Progenitor cell of endocrine pancreas (in vitro differentiated cells): ENCODE results near the gene CEND1. TPM values are rescaled to one million over a fixed set of nuclear protein-coding genes. Genes with fewer than 3 reads are reported as not detected.

Experiments used
- DNase-seq: peaks from one replicate; pipeline ENCODE4 v3.0.0; 2021; ENCODE audit warnings: low spot score; ENCODE audit not compliant: unreplicated experiment
- H3K27ac Mint-ChIP-seq: 2 replicates; pipeline ENCODE4 v1.8.0; 2021; ENCODE audit warnings: mild to moderate bottlenecking, moderate library complexity, mixed read lengths
- H3K27me3 Mint-ChIP-seq: 2 replicates; pipeline ENCODE4 v1.8.0; 2021; ENCODE audit warnings: mixed read lengths
- H3K36me3 Mint-ChIP-seq: 2 replicates; pipeline ENCODE4 v1.8.0; 2022; ENCODE audit warnings: mixed read lengths; ENCODE audit not compliant: insufficient read depth
- H3K4me1 Mint-ChIP-seq: 2 replicates; pipeline ENCODE4 v1.8.0; 2021; ENCODE audit warnings: low read depth, mixed read lengths
- H3K4me3 Mint-ChIP-seq: 2 replicates; pipeline ENCODE4 v1.8.0; 2021; ENCODE audit warnings: low read depth, mild to moderate bottlenecking, moderate library complexity, mixed read lengths
- H3K9me3 Mint-ChIP-seq: 2 replicates; pipeline ENCODE4 v1.8.0; 2021; ENCODE audit warnings: low read depth, mixed read lengths
- long read RNA-seq: library from polyadenylated mRNA; unstranded; transcript quantifications from one replicate; pipeline ENCODE4 v2.0.0, GENCODE V29; 2020
- total RNA-seq: library from RNA; stranded (reverse); gene quantifications from 2 replicates; pipeline ENCODE4 v1.2.1, GENCODE V29; 2021
- TF ChIP-seq, protein P1 (sequence below): fragments of 200-600 bp; sonication (generic); IDR thresholded peaks from one replicate; pipeline ENCODE4 v1.5.0; 2021; ENCODE audit warnings: antibody characterized with exemption, mild to moderate bottlenecking; ENCODE audit not compliant: unreplicated experiment

CEND1 gene
- not detected in 2 replicates for total RNA-seq
- long read RNA-seq = 0 reads

DNA sequence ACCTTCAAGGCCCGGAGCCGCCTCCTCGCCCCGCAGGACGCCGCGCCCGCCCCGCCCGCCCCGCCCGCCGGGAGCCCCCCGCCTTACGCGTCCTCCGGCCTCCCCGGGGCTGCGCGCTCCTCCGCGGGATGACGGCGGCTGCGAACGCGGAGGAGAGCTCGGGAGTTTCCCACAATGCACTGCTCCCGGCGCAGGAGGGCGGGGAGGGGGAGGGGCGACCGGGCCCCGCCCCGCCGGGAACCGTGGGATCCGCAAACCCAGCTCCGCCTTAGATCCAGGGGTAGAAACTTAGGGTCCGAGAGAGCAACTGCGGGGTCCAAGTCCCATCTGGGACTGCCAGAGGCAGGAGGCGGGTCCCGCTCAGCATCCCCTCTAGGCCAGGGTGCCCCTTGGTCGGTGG, at the start of gene CEND1:
TSS of gene CEND1 (minus strand) at position 148 of the 400 bp plus-strand sequence. CDS start 1,514 bp downstream, outside the sequence.
- Mint-ChIP-seq H3K4me3 (no peak within 1 kb of the TSS), H3K36me3 (no peaks in the 10 kb centered on the region), H3K27ac (no peak within 1 kb of the TSS), H3K27me3 (no peaks in the 10 kb centered on the region), H3K4me1 (no peaks in the 10 kb centered on the region), H3K9me3 (no peaks in the 10 kb centered on the region)
- TF ChIP-seq, protein P1, sequence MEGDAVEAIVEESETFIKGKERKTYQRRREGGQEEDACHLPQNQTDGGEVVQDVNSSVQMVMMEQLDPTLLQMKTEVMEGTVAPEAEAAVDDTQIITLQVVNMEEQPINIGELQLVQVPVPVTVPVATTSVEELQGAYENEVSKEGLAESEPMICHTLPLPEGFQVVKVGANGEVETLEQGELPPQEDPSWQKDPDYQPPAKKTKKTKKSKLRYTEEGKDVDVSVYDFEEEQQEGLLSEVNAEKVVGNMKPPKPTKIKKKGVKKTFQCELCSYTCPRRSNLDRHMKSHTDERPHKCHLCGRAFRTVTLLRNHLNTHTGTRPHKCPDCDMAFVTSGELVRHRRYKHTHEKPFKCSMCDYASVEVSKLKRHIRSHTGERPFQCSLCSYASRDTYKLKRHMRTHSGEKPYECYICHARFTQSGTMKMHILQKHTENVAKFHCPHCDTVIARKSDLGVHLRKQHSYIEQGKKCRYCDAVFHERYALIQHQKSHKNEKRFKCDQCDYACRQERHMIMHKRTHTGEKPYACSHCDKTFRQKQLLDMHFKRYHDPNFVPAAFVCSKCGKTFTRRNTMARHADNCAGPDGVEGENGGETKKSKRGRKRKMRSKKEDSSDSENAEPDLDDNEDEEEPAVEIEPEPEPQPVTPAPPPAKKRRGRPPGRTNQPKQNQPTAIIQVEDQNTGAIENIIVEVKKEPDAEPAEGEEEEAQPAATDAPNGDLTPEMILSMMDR = no peak
- no peak for DNase-seq

DNA sequence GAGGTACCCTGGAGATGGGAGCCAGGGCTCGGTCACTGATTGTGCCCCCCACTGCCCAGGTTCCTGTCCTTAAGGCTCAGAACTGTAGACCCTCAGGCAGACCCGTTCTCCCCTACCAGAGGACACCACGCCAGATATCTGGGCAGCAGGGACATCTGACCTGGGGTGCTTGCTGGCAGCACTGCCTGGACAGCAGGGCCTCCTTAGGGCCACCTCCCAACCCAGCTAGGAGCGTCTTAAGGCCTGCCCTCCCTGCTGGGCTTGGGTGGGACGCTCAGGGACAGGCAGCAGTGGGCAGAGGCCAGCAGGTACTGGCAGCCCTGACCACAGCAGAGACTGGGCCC, 49.4 kb upstream of the CEND1 start:
- no peak for DNase-seq
- Mint-ChIP-seq H3K4me3 (no peak overlapping the region), H3K9me3 (no peaks in the 10 kb centered on the region), H3K4me1 (peaks cover 10% of the 10 kb centered on the region), H3K27ac (no peak overlapping the region), H3K36me3 (no peaks in the 10 kb centered on the region), H3K27me3 (no peaks in the 10 kb centered on the region)
- TF ChIP-seq, protein P1 = no peak

DNA sequence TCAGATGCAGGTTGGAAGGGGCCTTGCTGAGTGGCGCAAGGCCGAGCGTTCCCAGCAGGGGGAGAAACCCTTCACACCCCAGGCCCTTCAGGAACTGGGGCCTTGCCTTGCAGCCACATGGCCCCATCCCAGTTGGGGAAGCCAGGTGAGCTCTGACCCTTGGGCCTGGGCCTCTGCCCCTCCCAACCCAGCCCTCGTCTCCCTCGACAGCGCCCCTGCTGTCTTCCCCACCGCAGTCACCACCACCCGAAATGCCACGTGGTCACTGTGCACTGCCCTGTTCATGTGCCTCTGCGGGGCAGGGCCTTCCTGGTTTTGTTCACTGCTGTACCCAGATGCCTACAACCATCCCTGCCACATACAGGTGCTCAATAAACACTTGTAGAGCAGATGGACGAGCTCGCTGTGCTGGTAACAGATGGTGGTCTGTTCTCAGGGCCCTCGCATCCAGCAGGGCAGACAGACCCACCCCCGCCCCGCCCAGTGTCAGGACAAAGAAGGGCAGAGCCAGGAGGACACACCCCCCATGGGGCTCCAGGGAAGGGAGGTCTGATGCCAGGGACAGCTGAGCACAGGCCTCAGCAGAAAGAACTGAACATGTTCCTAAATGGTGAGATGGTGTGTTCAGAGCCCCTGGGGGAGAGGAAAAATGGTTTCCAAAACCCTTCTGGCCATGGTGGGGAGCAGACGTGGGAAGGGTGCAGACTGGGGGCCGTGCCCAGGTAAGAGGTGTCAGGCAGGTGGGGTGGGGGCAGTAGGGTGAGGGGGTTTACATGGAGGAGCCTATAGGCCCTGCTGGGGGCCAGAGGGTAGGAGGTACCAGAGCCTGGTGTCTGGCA, 48.8 kb upstream of the CEND1 start:
- H3K27me3 Mint-ChIP-seq = no peaks in the 10 kb centered on the region
- TF ChIP-seq, protein P1 = peak; percentile 40
- no peak overlapping the region for H3K4me3 Mint-ChIP-seq
- DNase-seq = no peak
- H3K4me1 Mint-ChIP-seq = peaks cover 12% of the 10 kb centered on the region
- no peak overlapping the region for H3K27ac Mint-ChIP-seq
- H3K36me3 Mint-ChIP-seq = no peaks in the 10 kb centered on the region
- H3K9me3 Mint-ChIP-seq = no peaks in the 10 kb centered on the region

DNA sequence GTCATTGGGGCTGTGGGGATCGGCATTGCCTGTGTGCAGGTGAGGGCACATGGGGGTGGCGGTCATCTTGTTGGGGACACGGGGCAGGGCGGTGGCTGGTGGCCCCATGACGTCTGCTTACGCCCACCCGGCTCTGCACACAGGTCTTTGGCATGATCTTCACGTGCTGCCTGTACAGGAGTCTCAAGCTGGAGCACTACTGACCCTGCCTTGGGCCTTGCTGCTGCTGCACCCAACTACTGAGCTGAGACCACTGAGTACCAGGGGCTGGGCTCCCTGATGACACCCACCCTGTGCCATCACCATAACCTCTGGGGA, 48.1 kb upstream of the CEND1 start:
- TF ChIP-seq, protein P1 = no peak
- no peak overlapping the region for H3K27ac Mint-ChIP-seq
- H3K4me3 Mint-ChIP-seq = no peak overlapping the region
- DNase-seq = no peak
- H3K9me3 Mint-ChIP-seq = no peaks in the 10 kb centered on the region
- H3K4me1 Mint-ChIP-seq = peaks cover 9% of the 10 kb centered on the region
- no peaks in the 10 kb centered on the region for H3K36me3 Mint-ChIP-seq
- H3K27me3 Mint-ChIP-seq = no peaks in the 10 kb centered on the region

DNA sequence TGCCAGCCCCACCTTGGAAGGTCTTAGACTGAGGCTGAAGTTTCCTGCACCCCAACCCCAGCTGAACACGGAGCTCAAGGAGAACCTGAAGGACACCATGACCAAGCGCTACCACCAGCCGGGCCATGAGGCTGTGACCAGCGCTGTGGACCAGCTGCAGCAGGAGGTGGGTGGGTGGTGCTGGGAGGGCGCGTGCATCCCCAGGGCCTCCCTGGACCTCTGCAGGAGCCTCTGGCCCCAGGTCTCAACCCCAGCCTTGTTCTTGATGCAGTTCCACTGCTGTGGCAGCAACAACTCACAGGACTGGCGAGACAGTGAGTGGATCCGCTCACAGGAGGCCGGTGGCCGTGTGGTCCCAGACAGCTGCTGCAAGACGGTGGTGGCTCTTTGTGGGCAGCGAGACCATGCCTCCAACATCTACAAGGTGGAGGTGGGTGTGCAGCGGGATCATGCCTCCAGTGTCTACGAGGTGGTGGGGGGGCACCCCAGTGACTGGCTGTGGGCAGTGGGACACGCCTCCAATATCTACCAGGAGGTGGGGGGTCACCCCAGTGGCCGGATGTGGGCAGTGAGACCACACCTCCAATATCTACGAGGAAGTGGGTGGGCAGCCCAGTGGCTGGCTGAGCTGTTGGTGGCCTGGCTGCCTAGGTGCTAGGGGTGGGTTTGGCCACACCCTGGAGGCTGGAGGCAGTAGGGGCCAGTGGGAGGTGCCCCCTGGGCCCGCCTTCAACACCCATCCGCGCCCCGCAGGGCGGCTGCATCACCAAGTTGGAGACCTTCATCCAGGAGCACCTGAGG, 47.5 kb upstream of the CEND1 start:
- TF ChIP-seq, protein P1 = no peak
- Mint-ChIP-seq H3K9me3 (no peaks in the 10 kb centered on the region), H3K4me1 (peaks cover 9% of the 10 kb centered on the region), H3K27ac (no peak overlapping the region), H3K4me3 (no peak overlapping the region), H3K27me3 (peaks cover under 1% of the 10 kb centered on the region), H3K36me3 (no peaks in the 10 kb centered on the region)
- DNase-seq = no peak
